Gastrocnemius medialis (tissue), 4 donors: ENCODE measurements around the gene LAMA2. TPM values are rescaled to one million over a fixed set of nuclear protein-coding genes. Genes with fewer than 3 reads are reported as not detected.

ENCODE experiments used
- ATAC-seq, 2 donors: fragments of 150-250 bp; one replicate each; pipeline ENCODE4 v1.9.1; 2016
- DNase-seq, 2 donors: peaks; one replicate each; pipeline ENCODE4 v3.0.0-alpha.2; 2019
- H3K27ac ChIP-seq, 4 donors: fragments of 200-600 bp; sonication (generic); 1 replicate in 1 of 4; 2 replicates in 3 of 4; pipeline ENCODE4 v1.5.1; 2016 to 2018; ENCODE audit warnings: mild to moderate bottlenecking in 2 of 4, moderate library complexity in 1 of 4
- H3K27me3 ChIP-seq, 3 donors: fragments of 200-600 bp; sonication (generic) in 2 of 3; 1 replicate in 1 of 3; 2 replicates in 2 of 3; pipeline versions ENCODE4 v1.5.1 to v1.6.0; 2016 to 2019; ENCODE audit warnings: mild to moderate bottlenecking in 1 of 3, moderate library complexity in 1 of 3
- H3K36me3 ChIP-seq, 2 donors: fragments of 200-600 bp; sonication (generic) in 1 of 2; one replicate each; pipeline ENCODE4 v1.5.1; 2017 to 2018
- H3K4me1 ChIP-seq, 2 donors: fragments of 200-600 bp; sonication (generic) in 1 of 2; one replicate each; pipeline ENCODE4 v1.5.1; 2016 to 2017; ENCODE audit warnings: mild to moderate bottlenecking in 2 of 2
- H3K4me3 ChIP-seq, 4 donors: fragments of 200-600 bp; sonication (generic) in 3 of 4; 1 replicate in 1 of 4; 2 replicates in 3 of 4; pipeline ENCODE4 v1.5.1; 2016 to 2019; ENCODE audit warnings: mild to moderate bottlenecking in 2 of 4
- H3K9me3 ChIP-seq, 3 donors: fragments of 200-600 bp; sonication (generic) in 2 of 3; 1 replicate in 1 of 3; 2 replicates in 2 of 3; pipeline ENCODE4 v1.5.1; 2016 to 2019
- CTCF ChIP-seq, 5 experiments: fragments of 450-650 bp in 3 of 5; fragments of 200-600 bp in 2 of 5; sonication (generic) in 2 of 5; IDR thresholded peaks in 4 of 5; conservative IDR thresholded peaks in 1 of 5; 1 replicate in 4 of 5; 2 replicates in 1 of 5; pipeline ENCODE4 v1.5.1; 2016 to 2019; ENCODE audit warnings: antibody characterized with exemption in 5 of 5, mild to moderate bottlenecking in 3 of 5, moderate library complexity in 3 of 5
- POLR2A ChIP-seq, 2 donors: fragments of 450-650 bp; IDR thresholded peaks; one replicate each; pipeline ENCODE4 v1.6.1; 2017; ENCODE audit warnings: antibody characterized with exemption in 2 of 2, mild to moderate bottlenecking in 2 of 2, moderate library complexity in 2 of 2
- in situ Hi-C, 4 donors: fragments of 200-750 bp; cut with MboI; loops; one replicate each; pipeline versions ENCODE4 v1.15.0 to v1.8.0; 2017; ENCODE audit warnings: low sequenced_read_pairs in 4 of 4
- intact Hi-C: fragments of 100-400 bp; cut with DNase I; formaldehyde crosslinking; loops from one replicate; pipeline ENCODE4 v1.15.1; 2023; ENCODE audit warnings: low total_unique reads
- total RNA-seq, 4 donors: library from RNA; depleted of rRNA; stranded (reverse); fragments of >200 nt; gene quantifications; one replicate each; pipeline versions ENCODE4 v1.1.0 to v1.2.3, GENCODE V29; 2016

LAMA2 gene
- total RNA-seq, 4 donors from 2014 or later = 52.9 to 113 (median 71.3) TPM

GRCh38 chr6:129320892-129321291, 438.0 kb downstream of the LAMA2 start:
- peaks cover 0 to 12% of the 10 kb centered on the region in 2 donors for H3K36me3 ChIP-seq
- H3K4me3 ChIP-seq = no peak overlapping the region
- H3K27me3 ChIP-seq = no peaks in the 10 kb centered on the region
- intact Hi-C loops (no loop called here), in situ Hi-C loops (no loop called here)
- ATAC-seq (no peak), DNase-seq (no peak)
- TF ChIP-seq POLR2A (IDR thresholded peaks at IDR 0.05) (no peak), CTCF (IDR thresholded peaks at IDR 0.05 in 4 of 5, conservative IDR thresholded peaks at IDR 0.05 in 1 of 5) (no peak)
- H3K27ac ChIP-seq = no peak overlapping the region
- no peaks in the 10 kb centered on the region for H3K9me3 ChIP-seq
- no peaks in the 10 kb centered on the region for H3K4me1 ChIP-seq

- no peak for DNase-seq
- intact Hi-C loops = no loop called here
- ATAC-seq = no peak
- no peaks in the 10 kb centered on the region for H3K27me3 ChIP-seq
- peaks cover 0 to 8% of the 10 kb centered on the region in 2 donors for H3K36me3 ChIP-seq
- no peaks in the 10 kb centered on the region for H3K9me3 ChIP-seq
- no peak for TF ChIP-seq CTCF (IDR thresholded peaks at IDR 0.05 in 4 of 5, conservative IDR thresholded peaks at IDR 0.05 in 1 of 5)
- no peak for TF ChIP-seq POLR2A (IDR thresholded peaks at IDR 0.05)
- H3K4me3 ChIP-seq = no peak overlapping the region
- no peak overlapping the region for H3K27ac ChIP-seq
- no peaks in the 10 kb centered on the region for H3K4me1 ChIP-seq
- in situ Hi-C loops = no loop called here
Observed at GRCh38 chr6:129321303-129321702, 438.4 kb downstream of the LAMA2 start.

GRCh38 chr6:129324345-129324744, 441.4 kb downstream of the LAMA2 start:
- DNase-seq = no peak
- no peak for ATAC-seq
- H3K36me3 ChIP-seq = peaks cover 0 to 5% of the 10 kb centered on the region in 2 donors
- intact Hi-C loops (no loop called here), in situ Hi-C loops (no loop called here)
- H3K27ac ChIP-seq = no peak overlapping the region
- no peaks in the 10 kb centered on the region for H3K27me3 ChIP-seq
- no peak overlapping the region for H3K4me3 ChIP-seq
- H3K9me3 ChIP-seq = no peaks in the 10 kb centered on the region
- TF ChIP-seq POLR2A (IDR thresholded peaks at IDR 0.05) (no peak), CTCF (IDR thresholded peaks at IDR 0.05 in 4 of 5, conservative IDR thresholded peaks at IDR 0.05 in 1 of 5) (no peak)
- no peaks in the 10 kb centered on the region for H3K4me1 ChIP-seq

GRCh38 chr6:129329678-129330077, 446.7 kb downstream of the LAMA2 start:
- no peaks in the 10 kb centered on the region for H3K4me1 ChIP-seq
- no peak overlapping the region for H3K27ac ChIP-seq
- no peak for DNase-seq
- no peaks in the 10 kb centered on the region for H3K9me3 ChIP-seq
- no peak overlapping the region for H3K4me3 ChIP-seq
- intact Hi-C loops = no loop called here
- in situ Hi-C loops = no loop called here
- H3K27me3 ChIP-seq = no peaks in the 10 kb centered on the region
- no peak for TF ChIP-seq POLR2A (IDR thresholded peaks at IDR 0.05)
- ATAC-seq = no peak
- H3K36me3 ChIP-seq = no peaks in the 10 kb centered on the region

GRCh38 chr6:129331450-129332138, 448.7 kb downstream of the LAMA2 start:
- Histone ChIP-seq H3K27me3 (no peaks in the 10 kb centered on the region), H3K9me3 (no peaks in the 10 kb centered on the region), H3K36me3 (no peaks in the 10 kb centered on the region), H3K4me3 (no peak overlapping the region), H3K4me1 (no peaks in the 10 kb centered on the region), H3K27ac (no peak overlapping the region)
- no peak for DNase-seq
- no peak for TF ChIP-seq CTCF (IDR thresholded peaks at IDR 0.05 in 4 of 5, conservative IDR thresholded peaks at IDR 0.05 in 1 of 5)
- in situ Hi-C loops = no loop called here
- intact Hi-C loops = no loop called here
- no peak for ATAC-seq
